Measurements from ENCODE around the gene ALPP. TPM values are rescaled to one million over a fixed set of nuclear protein-coding genes. Genes with fewer than 3 reads are reported as not detected.
"Not testable (repeated sequence)": the region's sequence is repeated elsewhere in the genome, so short reads cannot be mapped to it uniquely, and the experiment has no call there.

The ALPP gene
- total and polyA plus RNA-seq, 5 donors from 2014 or later: not detected

GRCh38 chr2:232382331-232383225 is 4.0 kb downstream of the ALPP start:
- Mint-ChIP-seq H3K27me3 (peaks cover 40% of the 10 kb centered on the region), H3K36me3 (no peaks in the 10 kb centered on the region), H3K9me3 (peaks cover 0 to 1% (median 0%) of the 10 kb centered on the region in 7 donors), H3K27ac (no peak overlapping the region), H3K4me1 (peaks cover 0 to 4% (median 0%) of the 10 kb centered on the region in 4 donors), H3K4me3 (no peak overlapping the region)
- H3K36me3 ChIP-seq (ENCODE audit: control insufficient read depth, insufficient read depth, low read length): no peaks in the 10 kb centered on the region
- H3K9me3 ChIP-seq (ENCODE audit: control insufficient read depth in 2 of 2, low read length in 2 of 2): no peaks in the 10 kb centered on the region
- DNase-seq (no peak), ATAC-seq (ENCODE audit: low read depth in 2 of 2) (no peak)
- no peaks in the 10 kb centered on the region for H3K4me1 ChIP-seq (ENCODE audit: control insufficient read depth, insufficient read depth, low read length, poor library complexity, severe bottlenecking)
- no peak overlapping the region for H3K4me3 ChIP-seq (ENCODE audit: low read depth, low read length)
- peaks cover 3% of the 10 kb centered on the region for H3K27me3 ChIP-seq (ENCODE audit: control insufficient read depth, insufficient read depth, low read length)
- H3K27ac ChIP-seq (ENCODE audit: insufficient read depth, low read length, poor library complexity, severe bottlenecking): no peak overlapping the region

DNA sequence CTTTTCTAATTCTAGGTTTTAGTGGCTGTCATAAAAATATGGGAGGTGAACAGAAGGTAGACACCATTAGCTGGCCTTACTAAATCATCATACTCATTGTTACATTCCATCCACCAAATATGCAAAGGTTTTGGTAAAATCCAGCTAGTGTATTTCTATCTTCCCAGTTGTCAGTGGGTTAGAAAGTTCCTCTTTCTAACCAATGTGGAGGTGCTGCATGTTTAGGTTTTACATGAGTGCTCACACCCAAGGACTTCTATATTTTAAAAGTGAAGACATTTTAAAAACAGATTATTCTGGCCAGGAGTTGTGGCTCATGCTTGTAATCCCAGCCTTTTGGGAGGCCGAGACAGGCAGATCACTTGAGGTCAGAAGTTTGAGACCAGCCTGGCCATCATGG is 5.9 kb downstream of the ALPP start:
- Mint-ChIP-seq H3K9me3 (peaks cover 0 to 1% (median 0%) of the 10 kb centered on the region in 7 donors), H3K4me3 (no peak overlapping the region), H3K27ac (no peak overlapping the region), H3K36me3 (no peaks in the 10 kb centered on the region), H3K27me3 (peaks cover 50% of the 10 kb centered on the region), H3K4me1 (peaks cover 0 to 4% (median 0%) of the 10 kb centered on the region in 4 donors)
- H3K9me3 ChIP-seq (ENCODE audit: control insufficient read depth in 2 of 2, low read length in 2 of 2): no peaks in the 10 kb centered on the region
- no peaks in the 10 kb centered on the region for H3K36me3 ChIP-seq (ENCODE audit: control insufficient read depth, insufficient read depth, low read length)
- H3K4me3 ChIP-seq (ENCODE audit: low read depth, low read length): no peak overlapping the region
- ATAC-seq (ENCODE audit: low read depth in 2 of 2) (no peak), DNase-seq (no peak)
- no peaks in the 10 kb centered on the region for H3K4me1 ChIP-seq (ENCODE audit: control insufficient read depth, insufficient read depth, low read length, poor library complexity, severe bottlenecking)
- peaks cover 3% of the 10 kb centered on the region for H3K27me3 ChIP-seq (ENCODE audit: control insufficient read depth, insufficient read depth, low read length)
- H3K27ac ChIP-seq (ENCODE audit: insufficient read depth, low read length, poor library complexity, severe bottlenecking): no peak overlapping the region

GRCh38 chr2:232385058-232385457 is 6.5 kb downstream of the ALPP start:
- H3K4me1 ChIP-seq (ENCODE audit: control insufficient read depth, insufficient read depth, low read length, poor library complexity, severe bottlenecking); H3K4me3 ChIP-seq (ENCODE audit: low read depth, low read length); H3K4me1 Mint-ChIP-seq; H3K36me3 ChIP-seq (ENCODE audit: control insufficient read depth, insufficient read depth, low read length); H3K27ac ChIP-seq (ENCODE audit: insufficient read depth, low read length, poor library complexity, severe bottlenecking); H3K27me3 ChIP-seq (ENCODE audit: control insufficient read depth, insufficient read depth, low read length); H3K9me3 ChIP-seq (ENCODE audit: control insufficient read depth in 2 of 2, low read length in 2 of 2); H3K9me3 Mint-ChIP-seq; ATAC-seq (ENCODE audit: low read depth in 2 of 2); H3K27ac Mint-ChIP-seq; DNase-seq; H3K36me3 Mint-ChIP-seq; H3K4me3 Mint-ChIP-seq: not testable (repeated sequence)
- peaks cover 54% of the 10 kb centered on the region for H3K27me3 Mint-ChIP-seq

GRCh38 chr2:232385660-232386489 is 7.3 kb downstream of the ALPP start:
- Mint-ChIP-seq H3K9me3 (peaks cover 0 to 1% (median 0%) of the 10 kb centered on the region in 7 donors), H3K27me3 (peaks cover 60% of the 10 kb centered on the region), H3K4me1 (peaks cover 0 to 4% (median 2%) of the 10 kb centered on the region in 4 donors), H3K4me3 (peak overlapping the region in 1 of 4 donors; percentile 35), H3K36me3 (no peaks in the 10 kb centered on the region), H3K27ac (no peak overlapping the region)
- H3K27me3 ChIP-seq (ENCODE audit: control insufficient read depth, insufficient read depth, low read length): peaks cover 3% of the 10 kb centered on the region
- ATAC-seq (ENCODE audit: low read depth in 2 of 2): no peak
- H3K36me3 ChIP-seq (ENCODE audit: control insufficient read depth, insufficient read depth, low read length): no peaks in the 10 kb centered on the region
- no peak for DNase-seq
- H3K27ac ChIP-seq (ENCODE audit: insufficient read depth, low read length, poor library complexity, severe bottlenecking): no peak overlapping the region
- no peaks in the 10 kb centered on the region for H3K4me1 ChIP-seq (ENCODE audit: control insufficient read depth, insufficient read depth, low read length, poor library complexity, severe bottlenecking)
- no peak overlapping the region for H3K4me3 ChIP-seq (ENCODE audit: low read depth, low read length)
- no peaks in the 10 kb centered on the region for H3K9me3 ChIP-seq (ENCODE audit: control insufficient read depth in 2 of 2, low read length in 2 of 2)

DNA sequence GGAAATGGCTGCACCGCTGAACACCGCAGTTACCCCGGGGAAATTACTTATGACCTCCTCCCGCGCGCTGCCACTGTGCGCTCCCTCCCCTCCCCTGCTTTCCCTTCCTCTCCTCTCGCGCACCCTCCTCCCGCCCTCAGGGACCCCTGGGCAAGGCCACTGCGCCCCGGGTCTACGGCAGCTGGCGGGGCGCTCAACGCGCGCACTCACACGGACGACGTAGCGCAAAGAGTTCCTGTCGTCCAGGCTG is 7.9 kb downstream of the ALPP start:
- Histone ChIP-seq H3K9me3 (ENCODE audit: control insufficient read depth in 2 of 2, low read length in 2 of 2) (no peaks in the 10 kb centered on the region), H3K4me3 (ENCODE audit: low read depth, low read length) (no peak overlapping the region), H3K27ac (ENCODE audit: insufficient read depth, low read length, poor library complexity, severe bottlenecking) (no peak overlapping the region), H3K27me3 (ENCODE audit: control insufficient read depth, insufficient read depth, low read length) (peaks cover 3% of the 10 kb centered on the region), H3K36me3 (ENCODE audit: control insufficient read depth, insufficient read depth, low read length) (no peaks in the 10 kb centered on the region), H3K4me1 (ENCODE audit: control insufficient read depth, insufficient read depth, low read length, poor library complexity, severe bottlenecking) (no peaks in the 10 kb centered on the region)
- Mint-ChIP-seq H3K27me3 (peaks cover 64% of the 10 kb centered on the region), H3K9me3 (peaks cover 0 to 1% (median 0%) of the 10 kb centered on the region in 7 donors), H3K36me3 (no peaks in the 10 kb centered on the region), H3K4me1 (peaks cover 0 to 5% (median 2%) of the 10 kb centered on the region in 4 donors), H3K4me3 (peak overlapping the region in 1 of 4 donors; percentile 35), H3K27ac (no peak overlapping the region)
- DNase-seq (no peak), ATAC-seq (ENCODE audit: low read depth in 2 of 2) (no peak)

DNA sequence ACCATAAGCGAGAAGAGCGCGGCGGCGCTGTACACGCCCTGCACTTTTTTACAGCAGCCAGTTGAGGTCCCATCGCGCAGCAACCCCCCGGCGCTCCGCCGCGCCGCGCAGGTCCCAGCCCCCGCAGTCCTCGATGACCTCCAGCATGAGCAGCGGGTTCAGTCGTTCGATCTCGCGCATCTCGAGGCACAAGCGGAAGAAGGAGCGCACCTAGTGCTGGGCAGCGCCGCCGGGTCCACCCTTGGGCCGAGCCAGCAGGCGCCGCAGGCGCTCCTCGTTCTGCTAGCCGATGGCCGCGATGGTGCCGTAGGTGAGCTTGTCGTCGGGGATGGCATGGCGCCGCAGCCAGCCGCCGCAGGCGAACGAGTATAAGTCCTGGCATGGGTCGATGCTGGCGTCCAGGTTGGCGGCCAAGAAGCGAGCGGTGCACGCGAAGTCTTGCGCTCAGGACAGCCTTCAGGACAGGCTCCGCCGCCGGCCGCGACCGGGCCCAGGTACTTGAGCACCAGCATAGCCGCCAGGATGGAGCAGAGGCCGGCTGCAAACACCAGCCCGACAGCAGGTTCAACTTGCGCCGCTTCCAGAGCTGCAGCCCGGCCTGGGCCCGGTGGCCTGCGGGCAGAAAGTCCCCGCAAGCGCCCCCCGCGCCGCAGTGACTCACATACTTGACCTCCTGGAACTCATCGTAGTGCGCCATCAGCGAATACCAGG is 8.3 kb downstream of the ALPP start:
- no peak overlapping the region for H3K4me3 ChIP-seq (ENCODE audit: low read depth, low read length)
- no peaks in the 10 kb centered on the region for H3K9me3 ChIP-seq (ENCODE audit: control insufficient read depth in 2 of 2, low read length in 2 of 2)
- H3K4me1 ChIP-seq (ENCODE audit: control insufficient read depth, insufficient read depth, low read length, poor library complexity, severe bottlenecking): no peaks in the 10 kb centered on the region
- peaks cover 0 to 1% (median 0%) of the 10 kb centered on the region in 7 donors for H3K9me3 Mint-ChIP-seq
- ATAC-seq (ENCODE audit: low read depth in 2 of 2) (no peak), DNase-seq (no peak)
- no peaks in the 10 kb centered on the region for H3K36me3 Mint-ChIP-seq
- H3K27ac Mint-ChIP-seq: no peak overlapping the region
- H3K4me1 Mint-ChIP-seq: peaks cover 0 to 5% (median 2%) of the 10 kb centered on the region in 4 donors
- peaks cover 3% of the 10 kb centered on the region for H3K27me3 ChIP-seq (ENCODE audit: control insufficient read depth, insufficient read depth, low read length)
- H3K36me3 ChIP-seq (ENCODE audit: control insufficient read depth, insufficient read depth, low read length): no peaks in the 10 kb centered on the region
- H3K27ac ChIP-seq (ENCODE audit: insufficient read depth, low read length, poor library complexity, severe bottlenecking): no peak overlapping the region
- H3K4me3 Mint-ChIP-seq: no peak overlapping the region
- H3K27me3 Mint-ChIP-seq: peaks cover 64% of the 10 kb centered on the region

DNA sequence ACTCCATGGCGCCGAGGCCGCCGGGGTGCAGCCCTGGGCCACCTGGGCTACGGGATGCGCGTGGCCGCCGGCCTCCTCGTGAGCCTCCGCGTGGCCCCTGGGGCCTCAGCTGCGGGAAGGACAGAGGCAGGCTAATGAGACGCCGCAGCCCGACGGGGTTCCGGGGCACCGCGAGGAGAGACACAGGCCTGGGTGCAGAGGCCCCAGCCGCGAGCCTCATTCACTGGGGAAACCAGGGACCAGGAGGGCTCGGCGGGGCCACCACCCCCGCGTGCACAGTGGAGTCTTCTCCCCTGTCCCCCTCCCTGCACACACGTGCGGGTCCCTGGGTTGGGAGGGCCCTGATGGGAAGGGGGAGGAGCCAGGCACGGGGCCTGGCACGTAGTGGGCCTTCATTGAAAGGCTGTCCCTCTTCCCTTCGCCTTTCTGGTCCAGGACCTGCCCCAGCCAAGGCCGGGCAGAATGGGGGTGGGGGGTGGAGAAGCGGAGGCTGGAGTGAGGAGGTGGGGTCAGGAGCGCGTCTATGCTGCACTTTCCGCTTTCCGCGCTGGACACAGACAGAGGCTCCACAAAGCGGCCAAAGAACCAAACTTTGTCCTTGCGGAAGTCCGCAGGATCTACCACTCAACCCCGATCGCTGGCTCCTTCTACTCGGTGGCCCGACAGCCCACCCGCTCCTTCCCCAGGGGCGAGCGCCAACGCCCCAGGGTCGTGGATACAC is 9.1 kb downstream of the ALPP start:
- Histone ChIP-seq H3K4me3 (ENCODE audit: low read depth, low read length) (no peak overlapping the region), H3K36me3 (ENCODE audit: control insufficient read depth, insufficient read depth, low read length) (no peaks in the 10 kb centered on the region), H3K27ac (ENCODE audit: insufficient read depth, low read length, poor library complexity, severe bottlenecking) (no peak overlapping the region), H3K4me1 (ENCODE audit: control insufficient read depth, insufficient read depth, low read length, poor library complexity, severe bottlenecking) (no peaks in the 10 kb centered on the region), H3K27me3 (ENCODE audit: control insufficient read depth, insufficient read depth, low read length) (peaks cover 3% of the 10 kb centered on the region), H3K9me3 (ENCODE audit: control insufficient read depth in 2 of 2, low read length in 2 of 2) (no peaks in the 10 kb centered on the region)
- Mint-ChIP-seq H3K4me1 (peaks cover 0 to 5% (median 2%) of the 10 kb centered on the region in 4 donors), H3K36me3 (no peaks in the 10 kb centered on the region), H3K27ac (no peak overlapping the region), H3K27me3 (peaks cover 64% of the 10 kb centered on the region), H3K4me3 (no peak overlapping the region), H3K9me3 (peaks cover 0 to 1% (median 0%) of the 10 kb centered on the region in 7 donors)
- ATAC-seq (ENCODE audit: low read depth in 2 of 2) (no peak), DNase-seq (no peak)
